BJ (cell line): ENCODE results near the gene ZNF775. TPM values are rescaled to one million over a fixed set of nuclear protein-coding genes. Genes with fewer than 3 reads are reported as not detected.

Experiments
- CTCF ChIA-PET: fragments of 350-600 bp; formaldehyde crosslinking; extraction: SDS; loops from one replicate; lab custom pipeline; 2021; ENCODE audit warnings: antibody characterized with exemption, inconsistent platforms; lab: Yijun Ruan, JAX
- POLR2A ChIA-PET: fragments of 300-600 bp; sonication (Branson Sonifier 250); formaldehyde crosslinking; extraction: SDS; loops from one replicate; lab custom pipeline; 2021; ENCODE audit warnings: antibody characterized with exemption; lab: Charles Lee
- DNase-seq: peaks from one replicate; pipeline ENCODE4 v3.0.0-alpha.2; 2011; ENCODE audit warnings: low read depth
- H3K27me3 ChIP-seq: 2 replicates; pipeline ENCODE4 v1.6.0; 2011; ENCODE audit warnings: low read length; ENCODE audit not compliant: control insufficient read depth, insufficient read depth
- H3K36me3 ChIP-seq: 2 replicates; pipeline ENCODE4 v1.5.1; 2011; ENCODE audit warnings: low read length; ENCODE audit not compliant: control insufficient read depth, insufficient read depth
- H3K4me3 ChIP-seq: 2 replicates; pipeline ENCODE4 v1.5.1; 2011; ENCODE audit warnings: low read depth, mild to moderate bottlenecking, control low read depth, low read length
- polyA plus RNA-seq: library from polyadenylated mRNA; depleted of rRNA; stranded (reverse); fragments of >200 nt; gene quantifications from 2 replicates; pipeline ENCODE4 v1.2.3, GENCODE V29; 2011
- TF ChIP-seq, protein P1 (sequence below): IDR thresholded peaks from 2 replicates; pipeline ENCODE4 v1.5.1; 2011; ENCODE audit warnings: low read depth, mild to moderate bottlenecking, control low read depth, inconsistent platforms, low read length, moderate library complexity; ENCODE audit not compliant: insufficient read depth

The ZNF775 gene
- polyA plus RNA-seq, 1 experiment: 2.1 TPM

DNA sequence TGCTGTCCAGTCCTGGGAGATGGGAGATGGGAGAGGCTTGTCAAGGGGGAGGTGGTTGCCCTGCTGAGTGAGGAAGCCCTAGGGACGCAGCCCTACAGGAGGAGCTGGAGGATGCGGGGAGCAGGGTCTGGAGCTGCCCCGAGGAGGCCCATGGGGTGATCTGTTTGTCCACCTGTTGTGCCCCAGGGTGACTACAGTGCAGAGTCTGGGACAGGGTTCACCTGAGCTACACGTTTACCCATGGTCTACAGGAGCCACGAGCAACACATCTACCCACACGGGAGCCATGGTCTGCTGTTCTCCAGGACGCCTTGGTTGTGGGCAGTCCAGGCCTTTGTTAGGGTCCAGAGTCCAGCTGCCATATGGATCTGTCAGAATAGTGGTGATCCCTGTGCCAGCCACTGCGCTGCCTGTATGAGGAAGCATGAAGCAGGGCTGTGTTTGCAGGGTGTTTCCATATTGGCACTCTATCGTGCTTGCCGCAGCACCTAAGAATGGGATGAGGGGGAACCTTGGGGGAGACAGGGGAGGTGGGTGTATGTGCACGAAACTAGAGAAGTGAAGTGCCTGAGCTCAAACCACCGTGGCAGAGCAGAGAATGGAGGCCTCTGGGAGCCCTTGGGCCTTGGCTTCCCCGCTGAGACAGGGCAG lies 23.7 kb downstream of the ZNF775 start:
- no peaks in the 10 kb centered on the region for H3K27me3 ChIP-seq
- DNase-seq: no peak
- no peak overlapping the region for H3K4me3 ChIP-seq
- H3K36me3 ChIP-seq: peaks cover 2% of the 10 kb centered on the region; the same call in 1 of the 2 replicates
- ChIA-PET POLR2A (no interaction called here), CTCF (interaction anchor here (0.5 to 1.9 kb wide), 9 partner anchors 10 to 661 kb away, joined by 3 to 7 read pairs (median 3); no protein-coding TSS in a partner anchor)
- TF ChIP-seq, protein P1, sequence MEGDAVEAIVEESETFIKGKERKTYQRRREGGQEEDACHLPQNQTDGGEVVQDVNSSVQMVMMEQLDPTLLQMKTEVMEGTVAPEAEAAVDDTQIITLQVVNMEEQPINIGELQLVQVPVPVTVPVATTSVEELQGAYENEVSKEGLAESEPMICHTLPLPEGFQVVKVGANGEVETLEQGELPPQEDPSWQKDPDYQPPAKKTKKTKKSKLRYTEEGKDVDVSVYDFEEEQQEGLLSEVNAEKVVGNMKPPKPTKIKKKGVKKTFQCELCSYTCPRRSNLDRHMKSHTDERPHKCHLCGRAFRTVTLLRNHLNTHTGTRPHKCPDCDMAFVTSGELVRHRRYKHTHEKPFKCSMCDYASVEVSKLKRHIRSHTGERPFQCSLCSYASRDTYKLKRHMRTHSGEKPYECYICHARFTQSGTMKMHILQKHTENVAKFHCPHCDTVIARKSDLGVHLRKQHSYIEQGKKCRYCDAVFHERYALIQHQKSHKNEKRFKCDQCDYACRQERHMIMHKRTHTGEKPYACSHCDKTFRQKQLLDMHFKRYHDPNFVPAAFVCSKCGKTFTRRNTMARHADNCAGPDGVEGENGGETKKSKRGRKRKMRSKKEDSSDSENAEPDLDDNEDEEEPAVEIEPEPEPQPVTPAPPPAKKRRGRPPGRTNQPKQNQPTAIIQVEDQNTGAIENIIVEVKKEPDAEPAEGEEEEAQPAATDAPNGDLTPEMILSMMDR: no peak

DNA sequence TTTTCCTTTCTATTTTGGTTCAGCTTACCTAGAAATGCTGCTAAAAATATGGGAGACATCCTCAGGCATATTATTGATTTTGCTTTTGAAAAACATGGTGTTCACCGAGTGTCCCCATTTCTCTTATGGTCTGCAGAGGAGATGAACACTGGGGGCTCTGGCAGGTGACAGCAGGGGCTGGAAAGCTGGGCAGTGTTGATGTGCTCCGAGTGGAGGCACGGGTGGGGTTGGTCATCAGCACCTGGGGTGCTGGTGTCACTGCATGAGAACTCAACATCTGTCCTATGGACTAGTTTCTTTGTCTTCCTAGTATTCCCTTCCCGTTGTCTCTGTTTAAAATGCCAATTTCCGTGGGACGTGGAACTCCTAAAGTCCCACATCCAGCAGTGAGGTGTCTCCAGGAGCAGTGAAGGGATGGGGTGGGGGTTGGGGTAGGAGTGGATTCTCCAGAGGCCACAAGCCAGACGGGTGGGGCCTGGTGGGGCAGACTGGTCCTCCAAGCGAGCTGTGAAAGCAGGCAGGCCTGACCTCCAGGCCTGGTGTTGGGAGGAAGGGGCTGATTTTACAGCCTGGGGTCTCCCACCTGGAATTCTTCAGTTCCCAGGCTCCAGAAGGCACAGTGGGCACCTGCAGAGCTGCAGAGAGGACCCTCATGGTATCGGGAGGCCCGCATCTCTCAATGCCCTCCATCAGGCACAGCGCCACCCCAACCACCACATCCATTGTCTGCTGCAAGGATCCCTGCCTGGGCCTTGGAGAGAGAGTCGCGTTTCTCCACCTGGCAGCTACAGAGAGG lies 24.4 kb downstream of the ZNF775 start:
- TF ChIP-seq, protein P1: no peak
- ChIA-PET CTCF (interaction anchor here (1.2 to 1.9 kb wide), 5 partner anchors 10 to 662 kb away, joined by 3 to 7 read pairs (median 3); no protein-coding TSS in a partner anchor), POLR2A (no interaction called here)
- DNase-seq: no peak
- no peaks in the 10 kb centered on the region for H3K27me3 ChIP-seq
- no peak overlapping the region for H3K4me3 ChIP-seq
- H3K36me3 ChIP-seq: 0 out of 2 replicates have a peak, but pooled peaks cover 2% of the 10 kb centered on the region

DNA sequence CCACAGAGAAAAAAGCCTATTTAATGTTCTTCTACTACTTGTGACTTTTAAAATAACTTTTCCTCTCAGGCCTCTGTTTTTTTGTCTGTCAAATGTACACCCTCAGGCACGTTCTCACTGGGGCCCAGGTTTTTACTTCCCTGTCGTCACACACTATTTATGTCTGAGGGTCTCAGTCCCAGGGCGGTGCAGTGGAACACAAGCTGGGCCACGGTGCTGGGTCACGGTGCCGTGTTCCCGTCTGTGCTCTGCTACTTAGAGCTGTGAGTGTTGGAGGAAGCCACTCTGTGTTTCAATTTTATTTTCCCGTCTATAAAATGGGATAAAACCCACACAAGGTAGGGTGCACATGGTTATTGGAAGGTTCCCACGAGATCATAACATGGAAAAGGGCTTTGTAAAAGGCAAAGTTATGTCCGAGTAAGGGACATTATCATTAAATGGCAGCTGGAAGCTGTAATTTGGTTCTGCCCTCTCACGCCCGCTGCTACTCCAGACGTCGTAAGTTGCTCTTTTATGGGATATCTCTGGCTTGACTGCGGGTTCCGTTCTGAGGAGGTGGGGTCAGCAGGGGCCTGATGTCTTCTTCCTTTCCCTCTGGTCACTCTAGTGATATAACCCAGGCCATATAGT lies 25.2 kb downstream of the ZNF775 start:
- TF ChIP-seq, protein P1: no peak
- no peak for DNase-seq
- POLR2A ChIA-PET: no interaction called here
- H3K27me3 ChIP-seq: no peaks in the 10 kb centered on the region
- peak overlapping the region; percentile 70 for H3K4me3 ChIP-seq
- H3K36me3 ChIP-seq: 0 out of 2 replicates have a peak, but pooled peaks cover 2% of the 10 kb centered on the region
- CTCF ChIA-PET: interaction anchor here (0.8 to 1.5 kb wide), 3 partner anchors 17 to 662 kb away, joined by 3 to 4 read pairs (median 4); no protein-coding TSS in a partner anchor

DNA sequence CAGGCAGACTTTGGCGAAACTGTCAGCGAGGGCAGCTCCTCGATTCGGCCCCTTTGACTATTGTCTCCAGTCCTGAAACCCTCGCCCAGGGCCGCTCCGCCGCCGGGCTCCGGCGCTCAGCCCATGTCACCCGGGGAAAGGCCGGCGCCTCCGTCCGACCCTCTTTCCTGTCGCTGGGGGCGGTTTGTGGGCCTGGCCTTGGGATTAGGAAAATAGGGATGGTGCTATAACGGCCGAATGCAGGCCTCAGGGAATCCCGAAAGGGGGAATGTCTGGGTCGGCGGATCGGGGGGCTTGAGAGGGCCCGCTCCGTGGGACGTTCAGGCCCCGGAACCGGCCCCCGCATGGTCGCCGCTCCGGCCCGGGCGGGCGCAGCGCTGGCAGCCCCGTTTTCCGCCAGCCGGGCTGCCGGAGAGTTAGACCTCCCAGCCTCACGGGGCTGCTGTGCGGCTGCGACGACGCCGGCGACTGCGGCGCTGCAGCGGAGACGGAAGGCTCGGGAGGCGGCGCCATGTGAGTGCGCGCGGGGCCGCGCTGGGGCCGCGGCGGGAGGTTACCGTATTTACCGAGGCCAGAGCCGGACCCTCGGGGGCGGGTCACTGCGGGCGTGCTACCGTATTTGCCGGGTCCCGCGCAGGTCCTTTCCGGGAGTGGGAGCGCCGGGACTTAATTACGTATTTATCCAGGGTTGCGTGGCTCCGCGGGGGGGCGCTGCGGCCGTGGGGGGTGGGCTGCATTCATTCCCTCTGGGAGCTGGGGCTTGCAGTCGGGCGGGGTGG lies 25.9 kb downstream of the ZNF775 start:
- Histone ChIP-seq H3K4me3 (peak overlapping the region; percentile 70), H3K27me3 (no peaks in the 10 kb centered on the region), H3K36me3 (peaks cover 2% of the 10 kb centered on the region; the same call in 1 of the 2 replicates)
- ChIA-PET POLR2A (no interaction called here), CTCF (interaction anchor here (0.8 to 2.3 kb wide), 3 partner anchors 17 to 49 kb away, joined by 4 to 8 read pairs (median 4); no protein-coding TSS in a partner anchor)
- no peak for DNase-seq
- TF ChIP-seq, protein P1: peak; percentile 32; the same call in 1 of the 2 replicates
